GM12878 (cell line): ENCODE results near the gene KCNJ16. TPM values are rescaled to one million over a fixed set of nuclear protein-coding genes. Genes with fewer than 3 reads are reported as not detected.

Experiments used
- ATAC-seq: fragments of 200-7000 bp; cut with Tn5 transposase; 3 replicates; pipeline ENCODE4 v1.9.1; 2020; ENCODE audit warnings: mild to moderate bottlenecking, moderate library complexity
- BruUV-seq: library from RNA; stranded (reverse); fragments of 400-500 nt; replicated peaks from 2 replicates; lab custom pipeline; 2021; lab: Mats Ljungman, UMichigan
- CTCF ChIA-PET: fragments of 300-600 bp; sonication (Branson Sonifier 250); formaldehyde crosslinking; extraction: SDS; loops from one replicate; lab custom pipeline; 2021; ENCODE audit warnings: inconsistent platforms; lab: Yijun Ruan, JAX
- POLR2A ChIA-PET: fragments of 350-600 bp; formaldehyde crosslinking; extraction: SDS; loops from one replicate; lab custom pipeline; 2021; ENCODE audit warnings: inconsistent platforms; lab: Charles Lee
- RAD21 ChIA-PET: fragments of 300-600 bp; sonication (Branson Sonifier 250); formaldehyde crosslinking; loops from one replicate; lab custom pipeline; 2023; ENCODE audit warnings: antibody characterized with exemption; ENCODE audit not compliant: unreplicated experiment; lab: Charles Lee
- SMC1A ChIA-PET: fragments of 300-600 bp; sonication (Branson Sonifier 250); formaldehyde crosslinking; loops from one replicate; lab custom pipeline; 2023; ENCODE audit not compliant: unreplicated experiment, uncharacterized antibody; lab: Charles Lee
- DNase-seq: peaks from one replicate; pipeline ENCODE4 v3.0.0-alpha.2; 2011; ENCODE audit warnings: low read depth, low spot score
- FAIRE-seq: peaks from 3 replicates; lab custom pipeline; 2011; peaks lifted over from hg19 to GRCh38; lab: Jason Lieb, UNC
- H2AFZ ChIP-seq: 2 replicates; pipeline ENCODE4 v1.6.0; 2011; ENCODE audit warnings: low read depth, low read length, control low read depth; ENCODE audit not compliant: control insufficient read depth
- H3K27ac ChIP-seq: 2 replicates; pipeline ENCODE4 v1.5.1; 2011; ENCODE audit warnings: control low read depth; ENCODE audit not compliant: control insufficient read depth, insufficient read depth
- H3K27me3 ChIP-seq, 2 experiments: replicated peaks in 1 of 2; 2 replicates each; pipeline versions ENCODE4 v1.6.0 to v1.6.1; 2011; ENCODE audit warnings: low read length in 1 of 2; ENCODE audit not compliant: control insufficient read depth in 2 of 2, insufficient read depth in 2 of 2
- H3K36me3 ChIP-seq, 2 experiments: 2 replicates each; pipeline ENCODE4 v1.5.1; 2011; ENCODE audit warnings: low read length in 1 of 2; ENCODE audit not compliant: control insufficient read depth in 2 of 2, insufficient read depth in 2 of 2
- H3K4me1 ChIP-seq: 2 replicates; pipeline ENCODE4 v1.6.1; 2011; ENCODE audit warnings: mild to moderate bottlenecking, low read length, moderate library complexity, mixed read lengths; ENCODE audit not compliant: control insufficient read depth, insufficient read depth
- H3K4me2 ChIP-seq: 2 replicates; pipeline ENCODE4 v1.6.0; 2011; ENCODE audit warnings: control low read depth; ENCODE audit not compliant: control insufficient read depth, insufficient read depth
- H3K4me3 ChIP-seq: fragments of 200-600 bp; sonication (generic); 2 replicates; pipeline ENCODE4 v1.5.1; 2016
- H3K79me2 ChIP-seq: 2 replicates; pipeline ENCODE4 v1.6.0; 2011; ENCODE audit warnings: low read length; ENCODE audit not compliant: control insufficient read depth, insufficient read depth
- H3K9ac ChIP-seq: 2 replicates; pipeline ENCODE4 v1.8.0; 2011; ENCODE audit warnings: low read length, control low read depth, mixed read lengths; ENCODE audit not compliant: control insufficient read depth, insufficient read depth
- H3K9me3 ChIP-seq: replicated peaks from 3 replicates; pipeline ENCODE4 v1.5.1; 2011; ENCODE audit warnings: mild to moderate bottlenecking, low read length; ENCODE audit not compliant: control insufficient read depth, insufficient read depth
- H4K20me1 ChIP-seq: 2 replicates; pipeline ENCODE4 v1.6.0; 2011; ENCODE audit not compliant: control insufficient read depth, insufficient read depth
- ATF3 ChIP-seq: IDR thresholded peaks from 2 replicates; pipeline ENCODE4 v1.6.1; 2011; ENCODE audit warnings: low read depth, mild to moderate bottlenecking, low read length, moderate library complexity, borderline replicate concordance; ENCODE audit errors: extremely low read depth
- BRCA1 ChIP-seq: IDR thresholded peaks from 2 replicates; pipeline ENCODE4 v1.6.1; 2011; ENCODE audit warnings: low read depth, low read length, improper control_type of control experiment
- DPF2 ChIP-seq: fragments of 450-650 bp; IDR thresholded peaks from 2 replicates; pipeline ENCODE4 v1.6.1; 2017; ENCODE audit warnings: mild to moderate bottlenecking
- FOXM1 ChIP-seq: IDR thresholded peaks from 2 replicates; pipeline ENCODE4 v1.6.1; 2012; ENCODE audit warnings: low read depth, mild to moderate bottlenecking, inconsistent platforms, low read length, moderate library complexity
- HDGF ChIP-seq: fragments of 450-650 bp; IDR thresholded peaks from 2 replicates; pipeline ENCODE4 v1.6.1; 2016; ENCODE audit warnings: antibody characterized with exemption
- NR2C1 ChIP-seq: fragments of 450-650 bp; IDR thresholded peaks from 2 replicates; pipeline ENCODE4 v1.6.1; 2017; ENCODE audit warnings: antibody characterized with exemption, mild to moderate bottlenecking, moderate library complexity
- RAD51 ChIP-seq: fragments of 450-650 bp; IDR thresholded peaks from 2 replicates; pipeline ENCODE4 v1.6.1; 2016; ENCODE audit warnings: moderate library complexity, mild to moderate bottlenecking, inconsistent platforms
- RCOR1 ChIP-seq: conservative IDR thresholded peaks from 2 replicates; pipeline ENCODE4 v1.6.1; 2012; ENCODE audit warnings: low read depth, low read length, improper control_type of control experiment
- SKIL ChIP-seq: fragments of 450-650 bp; IDR thresholded peaks from 2 replicates; pipeline ENCODE4 v1.6.1; 2017; ENCODE audit warnings: mild to moderate bottlenecking, low read depth, inconsistent platforms; ENCODE audit not compliant: poor library complexity, severe bottlenecking
- in situ Hi-C: fragments of 300-500 bp; cut with MboI; formaldehyde crosslinking; loops from 9 replicates; pipeline ENCODE4 v1.14.3; 2018; ENCODE audit warnings: mixed read lengths
- intact Hi-C: fragments of 100-400 bp; cut with micrococcal nuclease; formaldehyde crosslinking; loops from one replicate; pipeline ENCODE4 v1.14.2; 2022; ENCODE audit not compliant: unreplicated experiment
- polyA plus RNA-seq, 11 experiments: library from polyadenylated mRNA; depleted of rRNA in 4 of 11; unstranded in 6 of 11; stranded (reverse) in 5 of 11; fragments of >200 nt; fragmentation: Nextera tagmentation in 4 of 11; fragmentation: Illumina TruSeq in 1 of 11; extraction: Ambion mirVana in 4 of 11; extraction: Trizol in 1 of 11; gene quantifications; 1 replicate in 1 of 11; 2 replicates in 10 of 11; pipeline versions ENCODE4 v1.2.1 to v1.2.3, GENCODE V29; 2011 to 2016; ENCODE audit warnings: inconsistent platforms in 2 of 11, missing spikeins in 2 of 11, low read depth in 1 of 11
- total RNA-seq, 4 experiments: library from RNA; depleted of rRNA in 3 of 4; stranded (reverse); fragments of >200 nt in 3 of 4; fragmentation: Illumina TruSeq in 1 of 4; extraction: Trizol in 1 of 4; gene quantifications; 2 replicates each; pipeline versions ENCODE4 v1.2.1 to v1.2.3, GENCODE V29; 2013 to 2021

KCNJ16 gene
- total and polyA plus RNA-seq, 10 of the 15 experiments (the other 5 are each of a cell fraction or from before 2014, with no cell fraction given) = 0.08 to 0.24 (median 0.20) TPM; not detected in 7

GRCh38 chr17:70031341-70031740 lies 43.7 kb upstream of the KCNJ16 start:
- H4K20me1 ChIP-seq = no peaks in the 10 kb centered on the region
- no TSS peak for BruUV-seq
- TF ChIP-seq ATF3 = no peak
- TF ChIP-seq BRCA1 = no peak
- TF ChIP-seq HDGF = no peak
- TF ChIP-seq SKIL = no peak
- no peak for TF ChIP-seq DPF2
- no peak for TF ChIP-seq RAD51
- no peak for TF ChIP-seq FOXM1
- TF ChIP-seq NR2C1 = no peak
- no peak for TF ChIP-seq RCOR1
- H3K4me3 ChIP-seq = no peak overlapping the region
- CTCF ChIA-PET = no interaction called here
- H3K9ac ChIP-seq = no peak overlapping the region
- intact Hi-C loops (no loop called here), in situ Hi-C loops (no loop called here)
- ATAC-seq = no peak
- no peaks in the 10 kb centered on the region for H3K4me1 ChIP-seq
- no peaks in the 10 kb centered on the region for H3K36me3 ChIP-seq
- H3K27ac ChIP-seq = no peak overlapping the region
- H3K27me3 ChIP-seq = no peaks in the 10 kb centered on the region
- DNase-seq = no peak
- no peaks in the 10 kb centered on the region for H3K79me2 ChIP-seq
- POLR2A ChIA-PET = no interaction called here
- no peak overlapping the region for H3K4me2 ChIP-seq
- H3K9me3 ChIP-seq = no peaks in the 10 kb centered on the region
- RAD21 ChIA-PET = no interaction called here
- no peak overlapping the region for H2AFZ ChIP-seq
- no peak for FAIRE-seq
- SMC1A ChIA-PET = interaction anchor here (0.7 to 1.3 kb wide), 2 partner anchors 9 to 31 kb away, joined by 3 read pairs; no protein-coding TSS in a partner anchor
